ENCODE results near the gene COX10.

COX10 gene

DNA sequence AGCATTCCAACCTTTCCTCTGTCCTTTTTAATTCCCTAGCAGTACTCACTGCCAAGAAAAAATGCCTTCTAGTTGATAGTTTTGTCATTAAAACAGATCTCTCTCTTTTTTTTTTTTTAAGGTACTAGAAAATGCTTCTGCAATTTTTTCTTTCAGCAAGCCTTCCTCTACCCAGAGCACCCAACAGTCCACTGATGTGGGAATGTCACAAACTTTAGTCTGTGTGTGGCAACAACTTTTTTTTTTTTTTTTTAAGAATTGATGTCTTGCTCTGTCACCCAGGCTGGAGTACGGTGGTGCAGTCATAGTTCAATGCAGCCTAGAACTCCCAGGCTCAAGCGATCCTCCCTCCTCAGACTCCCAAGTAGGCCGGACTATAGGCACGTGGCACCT, 132.7 kb downstream of the COX10 start:
- Histone ChIP-seq H3K4me3 (ENCODE audit: low read depth, low read length) (no peak overlapping the region), H3K9ac (ENCODE audit: low read depth, low read length) (no peak overlapping the region), H3K9me3 (ENCODE audit: control insufficient read depth, insufficient read depth, low read length) (no peaks in the 10 kb centered on the region), H3K4me1 (ENCODE audit: control insufficient read depth, insufficient read depth, low read length) (no peaks in the 10 kb centered on the region), H3K27me3 (ENCODE audit: control insufficient read depth, insufficient read depth, low read length) (no peaks in the 10 kb centered on the region), H3K36me3 (ENCODE audit: control insufficient read depth, insufficient read depth, low read length) (no peaks in the 10 kb centered on the region)

DNA sequence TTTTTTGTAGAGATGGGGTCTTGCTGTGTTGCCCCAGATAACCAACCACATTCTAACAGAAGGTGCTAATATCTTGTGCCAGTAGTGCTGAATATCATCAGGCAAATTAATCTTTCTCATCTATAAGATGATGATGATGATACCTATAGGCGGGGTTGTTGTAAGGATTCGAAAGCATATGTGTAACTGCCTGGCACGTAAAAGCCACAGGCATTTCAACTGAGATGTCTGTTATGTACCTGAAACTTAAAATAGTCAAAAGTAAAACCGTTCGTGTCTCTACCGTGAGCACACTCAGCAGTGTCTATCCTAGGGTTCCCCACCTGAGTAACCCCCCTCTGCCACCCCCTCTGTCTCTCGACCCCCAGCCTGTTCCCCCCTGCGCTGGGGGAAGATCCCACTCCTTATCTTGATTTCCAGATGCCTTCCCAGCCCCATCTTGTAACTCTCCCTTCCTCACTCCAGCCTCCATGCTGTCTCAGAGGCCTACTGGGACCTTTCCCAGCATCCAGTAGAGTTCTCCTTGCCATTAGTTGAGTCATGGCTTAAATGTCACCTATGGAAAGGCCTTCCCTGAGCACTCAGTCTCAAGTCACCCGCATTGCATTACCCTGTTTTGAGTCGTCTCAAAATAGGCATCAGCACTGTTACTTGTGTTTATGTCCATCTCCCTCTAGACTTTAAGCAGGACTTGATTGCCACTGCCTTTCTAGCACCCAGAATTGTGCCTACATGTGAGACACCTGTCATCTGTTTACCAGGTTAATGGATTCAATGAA, 133.3 kb downstream of the COX10 start:
- no peaks in the 10 kb centered on the region for H3K9me3 ChIP-seq (ENCODE audit: control insufficient read depth, insufficient read depth, low read length)
- no peak overlapping the region for H3K4me3 ChIP-seq (ENCODE audit: low read depth, low read length)
- H3K4me1 ChIP-seq (ENCODE audit: control insufficient read depth, insufficient read depth, low read length) = no peaks in the 10 kb centered on the region
- H3K9ac ChIP-seq (ENCODE audit: low read depth, low read length) = no peak overlapping the region
- no peaks in the 10 kb centered on the region for H3K36me3 ChIP-seq (ENCODE audit: control insufficient read depth, insufficient read depth, low read length)
- no peaks in the 10 kb centered on the region for H3K27me3 ChIP-seq (ENCODE audit: control insufficient read depth, insufficient read depth, low read length)

DNA sequence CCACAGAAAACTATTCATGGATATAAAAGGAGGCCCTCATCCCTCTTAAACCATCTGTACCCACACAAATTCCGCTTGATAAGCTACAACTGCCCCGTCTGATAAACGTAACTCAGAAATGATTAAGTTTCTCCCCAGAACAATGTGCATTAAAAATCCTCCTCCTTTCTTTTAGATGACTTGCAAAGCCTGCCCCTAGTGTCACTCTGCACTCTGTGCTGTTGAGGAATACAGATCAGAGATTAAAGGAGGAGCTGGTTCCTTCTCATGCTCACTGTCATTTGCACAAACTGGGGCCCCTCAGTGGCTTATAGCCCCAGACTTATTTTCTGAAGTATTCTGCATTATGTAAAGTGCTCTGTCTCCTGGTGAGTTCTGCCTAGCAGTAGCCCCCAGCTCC, 134.1 kb downstream of the COX10 start:
- Histone ChIP-seq H3K4me3 (ENCODE audit: low read depth, low read length) (no peak overlapping the region), H3K9me3 (ENCODE audit: control insufficient read depth, insufficient read depth, low read length) (no peaks in the 10 kb centered on the region), H3K9ac (ENCODE audit: low read depth, low read length) (no peak overlapping the region), H3K27me3 (ENCODE audit: control insufficient read depth, insufficient read depth, low read length) (no peaks in the 10 kb centered on the region), H3K4me1 (ENCODE audit: control insufficient read depth, insufficient read depth, low read length) (no peaks in the 10 kb centered on the region), H3K36me3 (ENCODE audit: control insufficient read depth, insufficient read depth, low read length) (no peaks in the 10 kb centered on the region)

DNA sequence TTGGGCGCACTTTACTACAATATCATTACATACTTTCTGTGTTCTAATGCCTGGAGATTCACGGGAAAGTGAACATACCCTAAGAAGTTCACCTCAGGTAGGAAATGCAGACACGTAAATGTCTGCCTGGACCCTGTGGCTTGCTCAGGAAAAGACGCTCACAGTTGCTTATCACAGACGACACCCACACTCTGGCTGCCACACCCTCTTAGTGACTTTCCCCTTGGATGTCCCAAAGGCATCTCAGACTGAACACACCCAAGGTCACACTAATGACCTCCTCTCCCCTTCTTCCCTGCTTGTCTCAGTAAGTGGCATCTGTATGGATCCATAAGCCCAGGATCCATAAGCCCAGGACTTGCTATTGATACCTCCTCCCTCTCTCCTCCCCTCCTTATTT, 134.8 kb downstream of the COX10 start:
- no peaks in the 10 kb centered on the region for H3K27me3 ChIP-seq (ENCODE audit: control insufficient read depth, insufficient read depth, low read length)
- no peaks in the 10 kb centered on the region for H3K36me3 ChIP-seq (ENCODE audit: control insufficient read depth, insufficient read depth, low read length)
- no peaks in the 10 kb centered on the region for H3K4me1 ChIP-seq (ENCODE audit: control insufficient read depth, insufficient read depth, low read length)
- no peak overlapping the region for H3K9ac ChIP-seq (ENCODE audit: low read depth, low read length)
- H3K9me3 ChIP-seq (ENCODE audit: control insufficient read depth, insufficient read depth, low read length) = no peaks in the 10 kb centered on the region
- H3K4me3 ChIP-seq (ENCODE audit: low read depth, low read length) = no peak overlapping the region

DNA sequence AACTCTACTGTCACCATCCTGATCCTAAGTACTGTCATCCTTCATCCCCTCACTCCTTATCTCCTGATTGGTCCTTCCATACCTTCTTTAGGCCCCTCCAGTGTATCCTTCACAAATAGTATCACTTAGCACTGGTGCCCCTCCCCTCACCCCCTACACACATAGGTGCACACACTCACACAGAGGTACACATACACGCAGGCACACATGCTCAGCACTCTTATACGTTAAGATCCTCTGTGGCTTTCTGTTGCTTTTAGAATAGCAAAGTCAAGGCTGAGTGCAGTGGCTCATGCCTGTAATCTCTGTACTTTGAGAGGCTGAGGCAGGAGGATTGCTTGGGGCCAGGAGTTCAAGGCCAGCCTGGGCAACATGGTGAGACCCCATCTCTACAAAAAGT, 135.2 kb downstream of the COX10 start:
- H3K9ac ChIP-seq (ENCODE audit: low read depth, low read length) = no peak overlapping the region
- no peaks in the 10 kb centered on the region for H3K27me3 ChIP-seq (ENCODE audit: control insufficient read depth, insufficient read depth, low read length)
- no peaks in the 10 kb centered on the region for H3K4me1 ChIP-seq (ENCODE audit: control insufficient read depth, insufficient read depth, low read length)
- no peak overlapping the region for H3K4me3 ChIP-seq (ENCODE audit: low read depth, low read length)
- H3K36me3 ChIP-seq (ENCODE audit: control insufficient read depth, insufficient read depth, low read length) = no peaks in the 10 kb centered on the region
- no peaks in the 10 kb centered on the region for H3K9me3 ChIP-seq (ENCODE audit: control insufficient read depth, insufficient read depth, low read length)

DNA sequence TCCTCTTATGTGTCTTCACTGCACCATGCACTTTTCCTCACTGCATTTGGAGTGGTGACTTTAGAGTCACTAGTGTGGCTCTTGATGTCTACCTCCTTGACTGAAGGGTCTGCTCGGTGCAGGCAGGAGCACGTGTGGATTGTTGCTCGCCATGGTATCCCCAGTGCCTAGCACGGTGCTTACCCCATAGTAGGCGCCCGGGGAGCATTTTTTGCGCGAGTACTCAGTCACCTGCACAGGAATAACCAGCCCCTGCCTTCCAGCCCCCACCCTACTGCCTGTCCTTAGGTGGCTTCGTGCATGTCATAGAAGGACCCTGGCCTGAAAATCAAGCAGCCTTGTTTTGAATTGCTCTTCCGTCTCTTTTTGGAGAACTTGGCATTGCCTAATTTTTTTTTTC, 136.1 kb downstream of the COX10 start:
- no peaks in the 10 kb centered on the region for H3K36me3 ChIP-seq (ENCODE audit: control insufficient read depth, insufficient read depth, low read length)
- no peak overlapping the region for H3K4me3 ChIP-seq (ENCODE audit: low read depth, low read length)
- no peaks in the 10 kb centered on the region for H3K27me3 ChIP-seq (ENCODE audit: control insufficient read depth, insufficient read depth, low read length)
- H3K9ac ChIP-seq (ENCODE audit: low read depth, low read length) = no peak overlapping the region
- H3K9me3 ChIP-seq (ENCODE audit: control insufficient read depth, insufficient read depth, low read length) = no peaks in the 10 kb centered on the region
- no peaks in the 10 kb centered on the region for H3K4me1 ChIP-seq (ENCODE audit: control insufficient read depth, insufficient read depth, low read length)

DNA sequence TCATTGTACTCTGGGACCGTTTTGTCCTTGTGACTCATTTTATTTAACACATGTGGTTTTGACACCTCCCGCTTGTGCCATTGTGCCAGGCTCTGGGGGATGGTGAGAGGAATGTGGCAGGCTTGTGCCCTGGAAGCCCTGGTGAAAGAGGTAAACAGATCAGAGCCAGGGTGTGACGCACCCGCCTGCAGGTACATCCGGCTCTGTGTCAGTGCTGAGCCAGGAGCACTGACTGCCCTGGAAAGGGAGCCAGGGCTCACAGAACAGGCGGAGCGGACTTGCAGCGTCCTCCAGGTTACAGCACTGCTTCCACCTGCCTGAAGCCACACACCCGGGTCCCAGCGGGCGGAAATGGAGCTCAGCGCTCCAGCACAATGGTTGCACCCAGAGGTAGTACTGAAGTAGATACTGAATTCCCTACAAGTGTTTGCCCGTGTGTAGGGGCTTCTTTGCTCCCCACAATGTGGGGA, 136.7 kb downstream of the COX10 start:
- no peaks in the 10 kb centered on the region for H3K4me1 ChIP-seq (ENCODE audit: control insufficient read depth, insufficient read depth, low read length)
- H3K9me3 ChIP-seq (ENCODE audit: control insufficient read depth, insufficient read depth, low read length) = no peaks in the 10 kb centered on the region
- no peaks in the 10 kb centered on the region for H3K27me3 ChIP-seq (ENCODE audit: control insufficient read depth, insufficient read depth, low read length)
- no peak overlapping the region for H3K4me3 ChIP-seq (ENCODE audit: low read depth, low read length)
- H3K9ac ChIP-seq (ENCODE audit: low read depth, low read length) = no peak overlapping the region
- H3K36me3 ChIP-seq (ENCODE audit: control insufficient read depth, insufficient read depth, low read length) = no peaks in the 10 kb centered on the region

DNA sequence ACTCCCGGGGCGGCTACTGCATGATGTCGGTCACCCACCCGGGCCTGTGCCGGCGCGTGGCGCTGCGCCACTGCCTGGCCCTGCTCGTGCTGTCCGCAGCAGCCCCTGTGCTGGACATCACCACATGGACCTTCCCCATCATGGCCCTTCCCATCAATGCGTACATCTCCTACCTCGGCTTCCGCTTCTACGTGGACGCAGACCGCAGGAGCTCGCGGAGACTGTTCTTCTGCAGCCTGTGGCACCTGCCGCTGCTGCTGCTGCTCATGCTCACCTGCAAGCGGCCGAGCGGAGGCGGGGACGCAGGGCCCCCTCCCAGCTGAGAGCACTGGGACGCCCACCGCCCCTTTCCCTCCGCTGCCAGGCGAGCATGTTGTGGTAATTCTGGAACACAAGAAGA, 137.6 kb downstream of the COX10 start:
- Histone ChIP-seq H3K9me3 (ENCODE audit: control insufficient read depth, insufficient read depth, low read length) (no peaks in the 10 kb centered on the region), H3K9ac (ENCODE audit: low read depth, low read length) (no peak overlapping the region), H3K27me3 (ENCODE audit: control insufficient read depth, insufficient read depth, low read length) (no peaks in the 10 kb centered on the region), H3K36me3 (ENCODE audit: control insufficient read depth, insufficient read depth, low read length) (no peaks in the 10 kb centered on the region), H3K4me3 (ENCODE audit: low read depth, low read length) (no peak overlapping the region), H3K4me1 (ENCODE audit: control insufficient read depth, insufficient read depth, low read length) (no peaks in the 10 kb centered on the region)

DNA sequence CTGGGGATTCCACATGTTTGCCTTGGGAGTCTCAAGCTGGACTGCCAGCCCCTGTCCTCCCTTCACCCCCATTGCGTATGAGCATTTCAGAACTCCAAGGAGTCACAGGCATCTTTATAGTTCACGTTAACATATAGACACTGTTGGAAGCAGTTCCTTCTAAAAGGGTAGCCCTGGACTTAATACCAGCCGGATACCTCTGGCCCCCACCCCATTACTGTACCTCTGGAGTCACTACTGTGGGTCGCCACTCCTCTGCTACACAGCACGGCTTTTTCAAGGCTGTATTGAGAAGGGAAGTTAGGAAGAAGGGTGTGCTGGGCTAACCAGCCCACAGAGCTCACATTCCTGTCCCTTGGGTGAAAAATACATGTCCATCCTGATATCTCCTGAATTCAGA, 138.5 kb downstream of the COX10 start:
- no peaks in the 10 kb centered on the region for H3K27me3 ChIP-seq (ENCODE audit: control insufficient read depth, insufficient read depth, low read length)
- H3K4me1 ChIP-seq (ENCODE audit: control insufficient read depth, insufficient read depth, low read length) = no peaks in the 10 kb centered on the region
- H3K4me3 ChIP-seq (ENCODE audit: low read depth, low read length) = no peak overlapping the region
- H3K36me3 ChIP-seq (ENCODE audit: control insufficient read depth, insufficient read depth, low read length) = no peaks in the 10 kb centered on the region
- no peak overlapping the region for H3K9ac ChIP-seq (ENCODE audit: low read depth, low read length)
- H3K9me3 ChIP-seq (ENCODE audit: control insufficient read depth, insufficient read depth, low read length) = no peaks in the 10 kb centered on the region

DNA sequence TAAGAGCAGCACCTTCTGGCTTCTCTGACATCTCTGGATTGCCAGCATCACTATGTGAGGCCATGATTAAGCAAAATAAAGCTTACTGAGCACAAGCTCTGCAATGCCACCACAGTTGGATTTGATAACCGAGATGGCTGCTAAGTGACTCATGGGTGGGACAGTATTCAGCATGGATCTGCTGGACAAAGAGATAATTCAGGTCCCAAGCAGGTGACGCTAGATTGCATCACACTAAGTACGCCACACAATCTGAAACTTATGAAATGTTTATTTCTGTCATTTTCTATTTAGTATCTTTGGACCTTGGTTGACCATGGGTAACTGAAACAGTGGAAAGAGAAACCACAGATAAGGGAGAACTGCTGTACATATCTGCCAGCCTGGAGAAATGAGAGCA, 139.9 kb downstream of the COX10 start:
- H3K4me1 ChIP-seq (ENCODE audit: control insufficient read depth, insufficient read depth, low read length) = no peaks in the 10 kb centered on the region
- H3K36me3 ChIP-seq (ENCODE audit: control insufficient read depth, insufficient read depth, low read length) = no peaks in the 10 kb centered on the region
- H3K9me3 ChIP-seq (ENCODE audit: control insufficient read depth, insufficient read depth, low read length) = no peaks in the 10 kb centered on the region
- H3K9ac ChIP-seq (ENCODE audit: low read depth, low read length) = no peak overlapping the region
- no peak overlapping the region for H3K4me3 ChIP-seq (ENCODE audit: low read depth, low read length)
- no peaks in the 10 kb centered on the region for H3K27me3 ChIP-seq (ENCODE audit: control insufficient read depth, insufficient read depth, low read length)

DNA sequence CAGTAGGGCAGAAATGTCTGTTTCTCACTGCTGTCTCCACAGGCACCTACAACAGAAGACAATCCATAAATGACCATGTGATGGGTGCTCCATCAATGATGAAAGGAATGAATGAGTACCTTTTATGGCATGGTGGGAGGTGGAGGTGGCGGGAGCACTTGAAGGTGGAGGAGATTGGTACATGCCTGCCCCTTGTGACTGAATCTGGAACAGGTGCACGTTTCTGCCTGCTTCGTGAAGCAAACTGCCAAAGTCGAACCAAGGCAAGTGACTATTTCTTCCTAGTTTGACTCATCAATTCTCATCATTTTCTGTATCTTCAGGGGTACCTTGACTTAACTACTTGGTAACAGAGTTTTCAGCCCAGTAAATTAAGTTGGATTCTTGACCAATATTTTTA, 141.9 kb downstream of the COX10 start:
- Histone ChIP-seq H3K9ac (ENCODE audit: low read depth, low read length) (no peak overlapping the region), H3K36me3 (ENCODE audit: control insufficient read depth, insufficient read depth, low read length) (no peaks in the 10 kb centered on the region), H3K27me3 (ENCODE audit: control insufficient read depth, insufficient read depth, low read length) (no peaks in the 10 kb centered on the region), H3K4me3 (ENCODE audit: low read depth, low read length) (no peak overlapping the region), H3K4me1 (ENCODE audit: control insufficient read depth, insufficient read depth, low read length) (no peaks in the 10 kb centered on the region), H3K9me3 (ENCODE audit: control insufficient read depth, insufficient read depth, low read length) (no peaks in the 10 kb centered on the region)

DNA sequence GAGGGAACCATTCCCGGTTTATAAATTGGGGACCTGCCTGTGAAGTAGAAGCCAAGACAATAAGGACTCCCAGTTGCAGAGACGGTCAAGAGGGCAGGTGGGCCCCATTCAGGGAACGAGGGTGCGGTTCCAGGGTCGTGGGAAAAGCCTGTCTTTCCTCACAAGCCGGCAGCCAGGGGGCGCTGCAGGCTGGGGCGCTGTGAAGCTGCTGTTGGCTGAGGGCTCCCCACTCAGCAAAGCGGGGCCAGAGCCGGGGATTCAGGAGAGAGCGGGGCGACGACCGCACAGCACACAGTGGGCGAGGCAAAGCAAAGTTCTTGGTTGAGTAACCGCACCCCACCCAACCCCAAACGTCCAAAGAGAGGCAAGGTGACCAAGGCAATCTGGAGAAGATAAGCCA, 142.5 kb downstream of the COX10 start:
- no peak overlapping the region for H3K4me3 ChIP-seq (ENCODE audit: low read depth, low read length)
- no peaks in the 10 kb centered on the region for H3K27me3 ChIP-seq (ENCODE audit: control insufficient read depth, insufficient read depth, low read length)
- H3K9ac ChIP-seq (ENCODE audit: low read depth, low read length) = no peak overlapping the region
- H3K9me3 ChIP-seq (ENCODE audit: control insufficient read depth, insufficient read depth, low read length) = no peaks in the 10 kb centered on the region
- no peaks in the 10 kb centered on the region for H3K36me3 ChIP-seq (ENCODE audit: control insufficient read depth, insufficient read depth, low read length)
- H3K4me1 ChIP-seq (ENCODE audit: control insufficient read depth, insufficient read depth, low read length) = no peaks in the 10 kb centered on the region

All from iPS-15b (cell line).